Measurements from ENCODE around the gene ITGA8.
"Not testable (repeated sequence)": the region's sequence is repeated elsewhere in the genome, so short reads cannot be mapped to it uniquely, and the experiment has no call there.

ITGA8 gene

GRCh38 chr10:15546606-15547005 lies 173.1 kb downstream of the ITGA8 start:
- DNase-seq = no peak

GRCh38 chr10:15545884-15546283 lies 173.8 kb downstream of the ITGA8 start:
- DNase-seq = no peak

- no peak for DNase-seq
Measured at GRCh38 chr10:15545266-15545665, 174.5 kb downstream of the ITGA8 start.

- DNase-seq = no peak
Measured at GRCh38 chr10:15543994-15544393, 175.7 kb downstream of the ITGA8 start.

- DNase-seq = no peak
Measured at GRCh38 chr10:15542817-15543216, 176.9 kb downstream of the ITGA8 start.

GRCh38 chr10:15541376-15541775 lies 178.3 kb downstream of the ITGA8 start:
- DNase-seq = no peak

- DNase-seq = no peak
Measured at GRCh38 chr10:15540727-15541126, 179.0 kb downstream of the ITGA8 start.

GRCh38 chr10:15539262-15539661 lies 180.5 kb downstream of the ITGA8 start:
- no peak for DNase-seq

- not testable (repeated sequence) for DNase-seq
Measured at GRCh38 chr10:15534928-15535538, 184.7 kb downstream of the ITGA8 start.

GRCh38 chr10:15531927-15532722 lies 187.6 kb downstream of the ITGA8 start:
- no peak for DNase-seq

- no peak for DNase-seq
Measured at GRCh38 chr10:15528859-15529239, 190.9 kb downstream of the ITGA8 start.

GRCh38 chr10:15526754-15527153 lies 193.0 kb downstream of the ITGA8 start:
- DNase-seq = no peak

GRCh38 chr10:15521328-15521903 lies 198.3 kb downstream of the ITGA8 start:
- DNase-seq = no peak

- DNase-seq = no peak
Measured at GRCh38 chr10:15518250-15518649, 201.5 kb downstream of the ITGA8 start.

- no peak for DNase-seq
Measured at GRCh38 chr10:15516256-15517085, 203.3 kb downstream of the ITGA8 start.

GRCh38 chr10:15515202-15515601 lies 204.5 kb downstream of the ITGA8 start:
- DNase-seq = no peak

- DNase-seq = no peak
Measured at GRCh38 chr10:15510963-15511362, 208.8 kb downstream of the ITGA8 start.

- no peak for DNase-seq
Measured at GRCh38 chr10:15505329-15505728, 214.4 kb downstream of the ITGA8 start.

- no peak for DNase-seq
Measured at GRCh38 chr10:15504101-15504840, 215.5 kb downstream of the ITGA8 start.

GRCh38 chr10:15494850-15495506 lies 224.7 kb downstream of the ITGA8 start:
- DNase-seq = no peak

GRCh38 chr10:15491856-15492642 lies 227.7 kb downstream of the ITGA8 start:
- DNase-seq = no peak
